MM.1S (cell line): ENCODE measurements around the gene RGS13.

Experiments
- CTCF ChIP-seq: fragments of 300-600 bp; sonication (generic); IDR thresholded peaks from 2 replicates; pipeline ENCODE4 v1.5.1; 2016; ENCODE audit warnings: antibody characterized with exemption, low read length, mixed read lengths
- EZH2 ChIP-seq: fragments of 300-600 bp; sonication (generic); optimal IDR thresholded peaks from 2 replicates; pipeline ENCODE3; 2017; ENCODE audit warnings: low read depth, mild to moderate bottlenecking, antibody characterized with exemption, low read length, mixed read lengths
- EZH2phosphoT487 ChIP-seq: fragments of 300-600 bp; sonication (generic); IDR thresholded peaks from 2 replicates; pipeline ENCODE4 v1.6.1; 2018; ENCODE audit warnings: antibody characterized with exemption, low read length

DNA sequence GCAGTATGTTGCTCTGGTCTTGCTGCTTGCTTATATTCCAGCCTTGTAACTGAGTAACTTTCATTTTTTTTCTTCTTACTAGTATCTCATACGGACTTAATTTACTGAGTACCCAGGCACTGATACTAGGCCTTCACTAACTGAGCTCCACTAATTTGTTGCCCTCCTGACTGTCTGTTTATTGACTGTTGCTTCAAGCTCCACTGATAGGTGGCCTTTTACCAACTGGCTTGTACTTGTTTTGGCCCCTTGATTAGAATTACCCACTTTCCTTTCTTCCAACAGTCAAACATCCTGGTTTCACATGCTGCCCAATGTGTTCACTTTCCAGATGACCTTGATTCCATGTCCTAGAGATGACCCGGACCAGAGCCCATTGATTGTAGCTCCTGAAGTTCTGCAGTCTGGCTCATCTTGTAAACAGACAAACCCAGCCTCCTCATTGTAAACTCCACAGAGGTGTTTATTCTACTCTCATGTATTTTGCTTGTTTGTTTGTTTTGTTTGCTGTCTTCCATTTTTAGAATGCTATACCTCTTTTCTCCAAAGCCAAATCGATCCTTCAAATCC lies 32.6 kb upstream of the RGS13 start:
- TF ChIP-seq CTCF (no peak), EZH2 (no peak), EZH2phosphoT487 (no peak)
